HG03064 (cell line): ENCODE results near the gene ZNF593OS.

Experiments used
- ATAC-seq: cut with Tn5 transposase; IDR thresholded peaks from one replicate; pipeline ENCODE4 v1.9.1; 2021; ENCODE audit warnings: low read depth; ENCODE audit not compliant: unreplicated experiment

Gene ZNF593OS

GRCh38 chr1:26160527-26161414 lies 10.9 kb downstream of the ZNF593OS start:
- no peak for ATAC-seq

- ATAC-seq: no peak
These were observed 11.9 kb downstream of the ZNF593OS start for GRCh38 chr1:26159743-26160039.

- ATAC-seq: no peak
These were observed 12.5 kb downstream of the ZNF593OS start, which contains the start of gene FAM110D for GRCh38 chr1:26158908-26159742. FAM110D (plus strand) TSS chr1:26159079; CDS start chr1:26161292, 2,213 bp downstream.

GRCh38 chr1:26158271-26158907 lies 13.2 kb downstream of the ZNF593OS start:
- no peak for ATAC-seq

GRCh38 chr1:26156285-26157038 lies 15.2 kb downstream of the ZNF593OS start:
- no peak for ATAC-seq

- no peak for ATAC-seq
These were observed 16.0 kb downstream of the ZNF593OS start for GRCh38 chr1:26155370-26156284.

GRCh38 chr1:26154750-26155149 lies 16.9 kb downstream of the ZNF593OS start:
- no peak for ATAC-seq

GRCh38 chr1:26153966-26154532 lies 17.6 kb downstream of the ZNF593OS start:
- no peak for ATAC-seq

GRCh38 chr1:26148887-26149286 lies 22.7 kb downstream of the ZNF593OS start:
- no peak for ATAC-seq

- ATAC-seq: no peak
These were observed 25.7 kb downstream of the ZNF593OS start for GRCh38 chr1:26145960-26146294.

- ATAC-seq: no peak
These were observed 26.3 kb downstream of the ZNF593OS start for GRCh38 chr1:26145041-26145959.

- ATAC-seq: no peak
These were observed 29.5 kb downstream of the ZNF593OS start for GRCh38 chr1:26142159-26142558.

GRCh38 chr1:26138974-26139558 lies 32.6 kb downstream of the ZNF593OS start:
- no peak for ATAC-seq

- ATAC-seq: no peak
These were observed 37.2 kb downstream of the ZNF593OS start for GRCh38 chr1:26134466-26134865.

GRCh38 chr1:26132834-26133167 lies 38.8 kb downstream of the ZNF593OS start:
- no peak for ATAC-seq

GRCh38 chr1:26132128-26132833 lies 39.4 kb downstream of the ZNF593OS start:
- ATAC-seq: no peak

GRCh38 chr1:26130695-26131094 lies 40.9 kb downstream of the ZNF593OS start:
- no peak for ATAC-seq
